ENCODE measurements around the gene ITGA1.

The ITGA1 gene

DNA sequence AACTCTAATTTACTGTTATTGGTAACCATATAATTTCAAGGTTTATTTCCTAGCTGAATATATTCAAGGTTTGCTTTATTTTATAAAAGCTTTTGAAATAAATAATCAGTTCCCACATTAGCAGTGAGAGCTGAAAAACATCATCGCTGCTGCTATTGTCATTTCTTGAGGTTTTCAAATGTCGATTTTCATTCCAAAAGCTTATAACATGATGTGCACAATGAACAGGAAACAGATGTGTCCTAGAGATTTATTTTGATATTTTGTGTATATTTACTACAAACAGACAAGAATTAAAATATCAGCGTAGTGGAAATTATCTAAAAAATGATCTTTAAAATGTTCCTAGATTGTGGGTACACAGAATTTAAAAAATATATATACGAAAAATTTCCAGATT lies 10.5 kb upstream of the ITGA1 start:
- no peaks in the 10 kb centered on the region for H3K79me2 ChIP-seq (ENCODE audit: low read length)
- H3K27me3 ChIP-seq (ENCODE audit: low read depth, low read length), result no peaks in the 10 kb centered on the region; the same call in 1 of the 2 replicates
- no peak overlapping the region for H3K9ac ChIP-seq (ENCODE audit: low read length)
- no peak overlapping the region for H3K4me3 ChIP-seq (ENCODE audit: low read length)
- H3K4me2 ChIP-seq (ENCODE audit: low read length), result no peak overlapping the region
- H3K27ac ChIP-seq (ENCODE audit: low read length), result no peak overlapping the region
- no peak for TF ChIP-seq EZH2phosphoT487 (IDR thresholded peaks at IDR 0.05; ENCODE audit: low read depth)
- TF ChIP-seq, protein P1, sequence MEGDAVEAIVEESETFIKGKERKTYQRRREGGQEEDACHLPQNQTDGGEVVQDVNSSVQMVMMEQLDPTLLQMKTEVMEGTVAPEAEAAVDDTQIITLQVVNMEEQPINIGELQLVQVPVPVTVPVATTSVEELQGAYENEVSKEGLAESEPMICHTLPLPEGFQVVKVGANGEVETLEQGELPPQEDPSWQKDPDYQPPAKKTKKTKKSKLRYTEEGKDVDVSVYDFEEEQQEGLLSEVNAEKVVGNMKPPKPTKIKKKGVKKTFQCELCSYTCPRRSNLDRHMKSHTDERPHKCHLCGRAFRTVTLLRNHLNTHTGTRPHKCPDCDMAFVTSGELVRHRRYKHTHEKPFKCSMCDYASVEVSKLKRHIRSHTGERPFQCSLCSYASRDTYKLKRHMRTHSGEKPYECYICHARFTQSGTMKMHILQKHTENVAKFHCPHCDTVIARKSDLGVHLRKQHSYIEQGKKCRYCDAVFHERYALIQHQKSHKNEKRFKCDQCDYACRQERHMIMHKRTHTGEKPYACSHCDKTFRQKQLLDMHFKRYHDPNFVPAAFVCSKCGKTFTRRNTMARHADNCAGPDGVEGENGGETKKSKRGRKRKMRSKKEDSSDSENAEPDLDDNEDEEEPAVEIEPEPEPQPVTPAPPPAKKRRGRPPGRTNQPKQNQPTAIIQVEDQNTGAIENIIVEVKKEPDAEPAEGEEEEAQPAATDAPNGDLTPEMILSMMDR (IDR thresholded peaks at IDR 0.05; ENCODE audit: low read depth, low read length), result no peak
- no peaks in the 10 kb centered on the region for H4K20me1 ChIP-seq (ENCODE audit: insufficient read depth, low read length)
- no peaks in the 10 kb centered on the region for H3K36me3 ChIP-seq (replicated peaks; ENCODE audit: low read depth, low read length)
- no peak overlapping the region for H2AFZ ChIP-seq (ENCODE audit: low read depth, low read length)
- peaks cover 20% of the 10 kb centered on the region for H3K4me1 ChIP-seq (ENCODE audit: low read length)
- H3K9me3 ChIP-seq (ENCODE audit: insufficient read depth, low read length), result no peaks in the 10 kb centered on the region

GRCh38 chr5:52778781-52779180 lies 8.9 kb upstream of the ITGA1 start:
- Histone ChIP-seq H3K9ac (ENCODE audit: low read length) (no peak overlapping the region), H3K27ac (ENCODE audit: low read length) (no peak overlapping the region), H2AFZ (ENCODE audit: low read depth, low read length) (no peak overlapping the region), H3K36me3 (replicated peaks; ENCODE audit: low read depth, low read length) (no peaks in the 10 kb centered on the region), H3K4me1 (ENCODE audit: low read length) (peaks cover 18% of the 10 kb centered on the region), H4K20me1 (ENCODE audit: insufficient read depth, low read length) (no peaks in the 10 kb centered on the region), H3K9me3 (ENCODE audit: insufficient read depth, low read length) (no peaks in the 10 kb centered on the region), H3K79me2 (ENCODE audit: low read length) (no peaks in the 10 kb centered on the region), H3K27me3 (ENCODE audit: low read depth, low read length) (no peaks in the 10 kb centered on the region), H3K4me2 (ENCODE audit: low read length) (no peak overlapping the region), H3K4me3 (ENCODE audit: low read length) (no peak overlapping the region)
- TF ChIP-seq, protein P1 (IDR thresholded peaks at IDR 0.05; ENCODE audit: low read depth, low read length), result no peak
- TF ChIP-seq EZH2phosphoT487 (IDR thresholded peaks at IDR 0.05; ENCODE audit: low read depth), result no peak

DNA sequence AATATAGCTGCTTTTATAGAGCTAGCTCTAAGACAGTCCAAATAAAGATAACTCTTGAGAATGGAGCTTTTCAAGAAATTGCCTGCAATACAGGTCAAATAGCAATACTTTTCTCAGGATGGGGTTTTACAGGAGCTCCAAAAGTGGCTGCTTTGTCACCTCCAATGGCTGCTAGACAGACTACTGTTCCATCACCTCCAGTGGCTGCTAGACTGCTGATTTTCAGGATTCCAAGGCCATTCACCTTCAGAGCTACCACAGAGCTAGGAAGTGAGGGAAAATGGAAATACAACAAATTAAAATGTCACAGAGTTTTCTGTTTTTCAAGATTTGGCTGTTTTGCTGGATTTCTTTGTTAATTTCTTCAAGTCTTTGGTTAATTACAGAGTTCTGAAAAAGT lies 8.5 kb upstream of the ITGA1 start:
- Histone ChIP-seq H3K27me3 (ENCODE audit: low read depth, low read length) (no peaks in the 10 kb centered on the region), H4K20me1 (ENCODE audit: insufficient read depth, low read length) (no peaks in the 10 kb centered on the region), H3K4me3 (ENCODE audit: low read length) (no peak overlapping the region), H3K79me2 (ENCODE audit: low read length) (no peaks in the 10 kb centered on the region), H2AFZ (ENCODE audit: low read depth, low read length) (no peak overlapping the region), H3K27ac (ENCODE audit: low read length) (no peak overlapping the region), H3K9me3 (ENCODE audit: insufficient read depth, low read length) (no peaks in the 10 kb centered on the region), H3K4me1 (ENCODE audit: low read length) (peaks cover 14% of the 10 kb centered on the region), H3K9ac (ENCODE audit: low read length) (no peak overlapping the region), H3K36me3 (replicated peaks; ENCODE audit: low read depth, low read length) (no peaks in the 10 kb centered on the region), H3K4me2 (ENCODE audit: low read length) (no peak overlapping the region)
- TF ChIP-seq, protein P1 (IDR thresholded peaks at IDR 0.05; ENCODE audit: low read depth, low read length), result no peak
- no peak for TF ChIP-seq EZH2phosphoT487 (IDR thresholded peaks at IDR 0.05; ENCODE audit: low read depth)

GRCh38 chr5:52783226-52783959 lies 4.3 kb upstream of the ITGA1 start:
- H3K4me3 ChIP-seq (ENCODE audit: low read length), result no peak overlapping the region
- peaks cover 11% of the 10 kb centered on the region for H3K4me1 ChIP-seq (ENCODE audit: low read length)
- H3K36me3 ChIP-seq (replicated peaks; ENCODE audit: low read depth, low read length), result no peaks in the 10 kb centered on the region
- no peak overlapping the region for H2AFZ ChIP-seq (ENCODE audit: low read depth, low read length)
- no peak overlapping the region for H3K9ac ChIP-seq (ENCODE audit: low read length)
- H3K27me3 ChIP-seq (ENCODE audit: low read depth, low read length), result no peaks in the 10 kb centered on the region
- TF ChIP-seq, protein P1 (IDR thresholded peaks at IDR 0.05; ENCODE audit: low read depth, low read length), result no peak
- no peak for TF ChIP-seq EZH2phosphoT487 (IDR thresholded peaks at IDR 0.05; ENCODE audit: low read depth)
- no peaks in the 10 kb centered on the region for H4K20me1 ChIP-seq (ENCODE audit: insufficient read depth, low read length)
- H3K79me2 ChIP-seq (ENCODE audit: low read length), result peaks cover 3% of the 10 kb centered on the region
- no peak overlapping the region for H3K4me2 ChIP-seq (ENCODE audit: low read length)
- no peak overlapping the region for H3K27ac ChIP-seq (ENCODE audit: low read length)
- H3K9me3 ChIP-seq (ENCODE audit: insufficient read depth, low read length), result no peaks in the 10 kb centered on the region
